Thyroid gland (tissue), 4 donors: ENCODE data around the gene MDH1.

Source experiments
- CTCF ChIP-seq, 6 experiments: fragments of 200-600 bp in 3 of 6; fragments of 450-650 bp in 3 of 6; sonication (generic) in 3 of 6; IDR thresholded peaks; one replicate each; pipeline ENCODE4 v1.5.1; 2016 to 2019; ENCODE audit warnings: antibody characterized with exemption in 6 of 6, mild to moderate bottlenecking in 2 of 6, inconsistent platforms in 1 of 6, moderate library complexity in 1 of 6
- POLR2A ChIP-seq, 2 donors: fragments of 450-650 bp; IDR thresholded peaks; one replicate each; pipeline ENCODE4 v1.6.1; 2017; ENCODE audit warnings: antibody characterized with exemption in 2 of 2, mild to moderate bottlenecking in 2 of 2, moderate library complexity in 1 of 2

GRCh38 chr2:63643486-63643885, 54.7 kb downstream of the MDH1 start:
- TF ChIP-seq CTCF (IDR thresholded peaks at IDR 0.05) (no peak), POLR2A (IDR thresholded peaks at IDR 0.05) (no peak)
